Epidermal melanocyte (primary cell): ENCODE results near the gene SAE1.
"Not testable (repeated sequence)": the region's sequence is repeated elsewhere in the genome, so short reads cannot be mapped to it uniquely, and the experiment has no call there.

Source experiments
- DNase-seq: peaks from one replicate; pipeline ENCODE4 v3.0.0; 2011; ENCODE audit warnings: low spot score; ENCODE audit not compliant: insufficient read length

Gene SAE1

GRCh38 chr19:47130589-47131227 is at the start of gene SAE1:
Gene SAE1 (plus strand): TSS chr19:47130835. CDS start chr19:47130931, 96 bp downstream.
- DNase-seq, result peak; percentile 97

- no peak for DNase-seq
Measured at GRCh38 chr19:47081095-47081494, 49.5 kb upstream of the SAE1 start.

GRCh38 chr19:47082493-47082892 is 48.1 kb upstream of the SAE1 start:
- no peak for DNase-seq

- no peak for DNase-seq
Measured at GRCh38 chr19:47084879-47085439, 45.7 kb upstream of the SAE1 start.

GRCh38 chr19:47086280-47086679 is 44.4 kb upstream of the SAE1 start:
- DNase-seq, result no peak

GRCh38 chr19:47089767-47090350 is 40.8 kb upstream of the SAE1 start:
- no peak for DNase-seq

- DNase-seq, result no peak
Measured at GRCh38 chr19:47093254-47093653, 37.4 kb upstream of the SAE1 start.

GRCh38 chr19:47093841-47094240 is 36.8 kb upstream of the SAE1 start:
- DNase-seq, result no peak

- no peak for DNase-seq
Measured at GRCh38 chr19:47094557-47095475, 35.8 kb upstream of the SAE1 start.

GRCh38 chr19:47095476-47096099 is 35.0 kb upstream of the SAE1 start:
- peak; percentile 45 for DNase-seq

- no peak for DNase-seq
Measured at GRCh38 chr19:47096100-47096704, 34.4 kb upstream of the SAE1 start.

GRCh38 chr19:47096721-47097120 is 33.9 kb upstream of the SAE1 start:
- no peak for DNase-seq

GRCh38 chr19:47097396-47098201 is 33.0 kb upstream of the SAE1 start:
- DNase-seq, result no peak

- DNase-seq, result no peak
Measured at GRCh38 chr19:47098608-47099007, 32.0 kb upstream of the SAE1 start.

- no peak for DNase-seq
Measured at GRCh38 chr19:47099576-47100050, 31.0 kb upstream of the SAE1 start.

- DNase-seq, result no peak
Measured at GRCh38 chr19:47100290-47100689, 30.3 kb upstream of the SAE1 start.

- not testable (repeated sequence) for DNase-seq
Measured at GRCh38 chr19:47101116-47101515, 29.5 kb upstream of the SAE1 start.

- DNase-seq, result no peak
Measured at GRCh38 chr19:47102346-47103060, 28.1 kb upstream of the SAE1 start.

GRCh38 chr19:47104680-47105079 is 26.0 kb upstream of the SAE1 start:
- DNase-seq, result no peak
